Stimulated activated naive CD4-positive, alpha-beta T cell (primary cell): ENCODE results near the gene BLACAT1.

Experiments
- DNase-seq, 6 experiments: peaks; one replicate each; lab custom pipeline; 2025; lab: John Stamatoyannopoulos, UW

Gene BLACAT1

DNA sequence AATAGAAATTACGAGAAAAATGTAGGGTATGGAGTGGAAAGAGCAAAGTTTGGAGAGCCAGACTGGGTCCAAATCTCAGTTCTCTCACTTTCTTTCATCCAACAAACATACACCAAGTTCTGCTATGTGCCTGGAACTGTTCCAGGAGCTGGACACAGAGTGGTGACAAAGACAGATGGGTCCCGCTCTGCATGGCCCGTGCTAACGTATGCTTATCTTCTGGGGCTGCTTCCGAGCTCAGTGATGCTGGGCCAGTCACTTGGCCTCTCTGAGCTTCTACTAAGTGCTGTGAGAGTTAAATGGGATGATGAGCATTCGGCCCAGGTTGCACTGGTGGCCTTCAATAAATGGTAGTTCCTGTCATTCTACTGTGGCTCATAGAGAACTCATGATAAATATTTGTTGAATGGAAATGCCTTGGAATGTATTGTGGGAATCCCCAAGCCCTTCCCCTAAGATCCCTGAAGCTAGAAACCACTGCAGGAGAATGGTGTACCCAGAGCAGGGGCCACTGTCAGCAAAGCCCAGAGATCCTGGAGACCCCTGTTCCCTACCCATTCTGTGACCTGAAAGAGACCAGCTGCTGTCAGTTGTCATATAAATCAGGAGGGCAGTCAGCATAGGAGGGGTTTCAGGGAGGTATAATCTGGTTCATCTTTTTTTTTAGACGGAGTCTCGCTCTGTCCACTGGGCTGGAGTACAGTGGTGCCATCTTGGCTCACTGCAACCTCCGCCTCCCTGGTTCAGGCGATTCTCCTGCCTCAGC lies 37.8 kb downstream of the BLACAT1 start:
- no peak for DNase-seq

DNA sequence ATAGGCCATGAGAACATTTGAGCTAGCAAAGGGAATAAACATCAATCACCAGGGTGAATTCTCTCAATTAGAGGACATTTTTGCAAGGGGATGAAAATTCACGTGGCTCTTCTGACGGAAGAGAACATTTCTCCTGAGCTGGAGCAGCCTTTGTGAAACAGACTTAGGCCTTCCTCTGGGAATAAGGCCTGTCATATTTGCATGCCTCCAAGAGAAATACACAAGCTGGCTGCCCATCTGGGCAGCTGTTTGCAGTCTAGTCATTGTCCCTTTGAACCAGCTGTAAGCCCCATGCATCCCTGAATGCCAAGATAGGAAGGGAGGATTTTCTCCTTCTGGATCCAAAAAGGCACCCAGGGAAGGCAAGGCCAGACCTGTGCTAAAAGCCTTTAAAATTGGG lies 39.5 kb downstream of the BLACAT1 start:
- no peak for DNase-seq

DNA sequence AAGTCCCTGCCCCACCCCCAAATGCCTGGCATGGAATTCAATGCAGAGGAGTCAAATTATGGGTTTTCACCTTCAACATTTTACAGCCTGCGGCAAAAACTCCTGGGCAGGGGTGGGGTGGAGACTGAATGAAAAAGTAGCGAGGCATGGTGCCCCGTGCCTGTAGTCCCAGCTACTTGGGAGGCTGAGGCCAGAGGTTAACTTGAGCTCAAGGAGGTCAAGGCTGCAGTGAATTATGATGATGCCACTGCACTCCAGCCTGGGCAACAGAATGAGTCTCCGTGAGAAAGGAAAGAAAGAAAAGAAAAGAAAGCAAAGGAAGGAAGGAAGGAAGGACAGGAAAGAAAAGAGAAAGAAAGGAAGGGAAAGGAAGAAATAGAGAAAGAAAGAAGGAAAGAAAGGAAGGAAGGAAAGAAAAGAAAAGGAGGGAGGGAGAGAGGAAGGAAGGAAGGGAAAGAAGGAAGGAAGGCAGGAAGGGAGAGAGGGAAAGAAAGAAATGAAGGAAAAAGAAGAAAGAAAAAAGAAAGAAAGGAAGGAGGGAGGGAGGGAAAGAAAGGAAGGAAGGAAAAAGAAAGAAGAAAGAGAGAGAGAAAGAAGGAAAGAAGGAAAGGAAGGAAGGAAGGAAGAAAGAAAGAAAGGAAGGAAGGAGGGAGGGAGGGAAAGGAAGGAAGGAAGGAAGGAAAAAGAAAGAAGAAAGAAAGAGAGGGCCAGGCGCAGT lies 45.1 kb downstream of the BLACAT1 start:
- no peak for DNase-seq

DNA sequence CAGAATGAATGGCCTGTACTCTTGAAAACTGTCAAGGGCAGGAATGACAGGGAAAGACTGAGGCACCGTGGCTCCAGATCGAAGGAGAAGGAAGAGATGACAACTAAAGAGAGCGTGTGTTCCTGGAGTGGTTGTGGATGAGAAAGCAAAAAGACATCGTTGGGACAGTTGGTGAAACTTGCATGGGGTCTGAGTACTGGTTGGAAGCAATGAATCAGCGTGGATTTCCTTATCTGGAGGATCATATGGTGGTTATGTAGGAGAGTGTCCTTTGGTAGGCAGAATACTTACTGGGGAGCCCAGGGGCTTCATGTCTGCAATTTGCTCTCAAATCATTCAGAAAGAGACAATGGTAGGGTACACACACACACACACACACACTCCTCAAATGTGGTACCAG lies 47.9 kb downstream of the BLACAT1 start:
- no peak for DNase-seq

DNA sequence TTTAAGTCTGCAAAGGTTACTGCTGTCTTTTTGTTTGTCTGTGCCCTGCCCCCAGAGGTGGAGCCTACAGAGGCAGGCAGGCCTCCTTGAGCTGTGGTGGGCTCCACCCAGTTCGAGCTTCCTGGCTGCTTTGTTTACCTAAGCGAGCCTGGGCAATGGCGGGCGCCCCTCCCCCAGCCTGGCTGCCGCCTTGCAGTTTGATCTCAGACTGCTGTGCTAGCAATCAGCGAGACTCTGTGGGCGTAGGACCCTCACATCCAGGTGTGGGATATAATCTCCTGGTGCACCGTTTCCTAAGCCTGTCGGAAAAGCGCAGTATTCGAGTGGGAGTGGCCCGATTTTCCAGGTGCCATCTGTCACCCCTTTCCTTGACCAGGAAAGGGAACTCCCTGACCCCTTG lies 49.6 kb downstream of the BLACAT1 start:
- DNase-seq, result peak in 2 of 6 experiments; percentile 12 to 15
